DMS114 treated with DMSO at 0.1 percent for 48 hours (cell line): ENCODE data around the gene ZDHHC5.
A peak's percentile ranks its signal among the peaks of the same experiment; 100 is the strongest.
"Not testable (repeated sequence)": the region's sequence is repeated elsewhere in the genome, so short reads cannot be mapped to it uniquely, and the experiment has no call there.

Source experiments
- DNase-seq: peaks from one replicate; lab custom pipeline; 2025; ENCODE audit not compliant: unreplicated experiment; lab: John Stamatoyannopoulos, UW

The ZDHHC5 gene

GRCh38 chr11:57643802-57644201 is 24.1 kb upstream of the ZDHHC5 start:
- no peak for DNase-seq

GRCh38 chr11:57644748-57645688 is 22.9 kb upstream of the ZDHHC5 start:
- peak; percentile 33 for DNase-seq

- no peak for DNase-seq
Observed at GRCh38 chr11:57645689-57646085, 22.2 kb upstream of the ZDHHC5 start.

GRCh38 chr11:57646194-57646798 is 21.6 kb upstream of the ZDHHC5 start:
- DNase-seq = no peak

GRCh38 chr11:57646799-57647303 is 21.1 kb upstream of the ZDHHC5 start:
- DNase-seq = no peak

GRCh38 chr11:57647372-57647771 is 20.5 kb upstream of the ZDHHC5 start:
- DNase-seq = no peak

- no peak for DNase-seq
Observed at GRCh38 chr11:57647960-57648800, 19.7 kb upstream of the ZDHHC5 start.

GRCh38 chr11:57648801-57649735 is 18.8 kb upstream of the ZDHHC5 start:
- no peak for DNase-seq

GRCh38 chr11:57649826-57650738 is 17.8 kb upstream of the ZDHHC5 start, which contains the start of gene YPEL4:
YPEL4 (minus strand) TSS chr11:57649912; CDS start chr11:57647107, 2,805 bp downstream.
- no peak for DNase-seq

- no peak for DNase-seq
Observed at GRCh38 chr11:57650739-57651090, 17.2 kb upstream of the ZDHHC5 start.

- no peak for DNase-seq
Observed at GRCh38 chr11:57651408-57651807, 16.5 kb upstream of the ZDHHC5 start.

GRCh38 chr11:57652230-57652629 is 15.7 kb upstream of the ZDHHC5 start:
- DNase-seq = not testable (repeated sequence)

- no peak for DNase-seq
Observed at GRCh38 chr11:57652662-57653061, 15.3 kb upstream of the ZDHHC5 start.

GRCh38 chr11:57653163-57653562 is 14.8 kb upstream of the ZDHHC5 start:
- DNase-seq = no peak

GRCh38 chr11:57656885-57657193 is 11.1 kb upstream of the ZDHHC5 start:
- DNase-seq = no peak

- DNase-seq = peak; percentile 90
Observed at GRCh38 chr11:57657194-57658022, 10.5 kb upstream of the ZDHHC5 start, which contains the start of gene CLP1. CLP1 (plus strand) TSS chr11:57657762; CDS start chr11:57659477, 1,715 bp downstream.

GRCh38 chr11:57658023-57658361 is 9.9 kb upstream of the ZDHHC5 start:
- DNase-seq = no peak

- no peak for DNase-seq
Observed at GRCh38 chr11:57659669-57660068, 8.2 kb upstream of the ZDHHC5 start.
